GM19455 (cell line): ENCODE data around the gene DACT3.

Experiments
- ATAC-seq: cut with Tn5 transposase; IDR thresholded peaks from one replicate; pipeline ENCODE4 v1.9.1; 2021; ENCODE audit not compliant: unreplicated experiment

DACT3 gene

GRCh38 chr19:46600384-46601317 is 60.3 kb downstream of the DACT3 start:
- ATAC-seq: peak; percentile 77

- ATAC-seq: no peak
Measured at GRCh38 chr19:46599716-46600373, 61.1 kb downstream of the DACT3 start.

- no peak for ATAC-seq
Measured at GRCh38 chr19:46598372-46598917, 62.5 kb downstream of the DACT3 start.
